Left ventricle myocardium inferior (tissue), 1 donor: ENCODE data around the gene SPOPL. TPM values are rescaled to one million over a fixed set of nuclear protein-coding genes. Genes with fewer than 3 reads are reported as not detected.

ENCODE experiments used
- DNase-seq: peaks from one replicate; pipeline ENCODE4 v3.0.0-alpha.2; 2020
- H3K27ac ChIP-seq: fragments of 200-600 bp; replicated peaks from 2 replicates; pipeline ENCODE4 v1.8.0; 2021
- H3K27me3 ChIP-seq: fragments of 200-600 bp; 2 replicates; pipeline ENCODE4 v1.8.0; 2021; ENCODE audit warnings: low read depth
- H3K36me3 ChIP-seq: fragments of 200-600 bp; 2 replicates; pipeline ENCODE4 v1.8.0; 2021
- H3K4me1 ChIP-seq: fragments of 200-600 bp; 2 replicates; pipeline ENCODE4 v1.8.0; 2021
- H3K4me3 ChIP-seq: fragments of 200-600 bp; 2 replicates; pipeline ENCODE4 v1.8.0; 2021; ENCODE audit warnings: mild to moderate bottlenecking, moderate library complexity
- H3K9me3 ChIP-seq: fragments of 200-600 bp; replicated peaks from 2 replicates; pipeline ENCODE4 v1.8.0; 2021
- intact Hi-C: fragments of 100-400 bp; cut with micrococcal nuclease; formaldehyde crosslinking; loops from one replicate; pipeline ENCODE4 v1.11.0; 2022
- total RNA-seq: library from RNA; stranded (reverse); fragmentation: NEBNext Ultra II Directional; extraction: Animal tissue kit (Norgen Biotek cat#: 25700); gene quantifications from one replicate; pipeline ENCODE4 v1.2.1, GENCODE V29; 2021
- TF ChIP-seq, protein P1 (sequence below): fragments of 200-600 bp; IDR thresholded peaks from 2 replicates; pipeline ENCODE4 v1.8.0; 2021; ENCODE audit warnings: antibody characterized with exemption, mild to moderate bottlenecking, borderline replicate concordance
- donor health status: DM: no; HTN: yes; CAD: no; lungs with severe emphysema.

The SPOPL gene
- total RNA-seq, 1 donor from 2014 or later = 13.5 TPM

DNA sequence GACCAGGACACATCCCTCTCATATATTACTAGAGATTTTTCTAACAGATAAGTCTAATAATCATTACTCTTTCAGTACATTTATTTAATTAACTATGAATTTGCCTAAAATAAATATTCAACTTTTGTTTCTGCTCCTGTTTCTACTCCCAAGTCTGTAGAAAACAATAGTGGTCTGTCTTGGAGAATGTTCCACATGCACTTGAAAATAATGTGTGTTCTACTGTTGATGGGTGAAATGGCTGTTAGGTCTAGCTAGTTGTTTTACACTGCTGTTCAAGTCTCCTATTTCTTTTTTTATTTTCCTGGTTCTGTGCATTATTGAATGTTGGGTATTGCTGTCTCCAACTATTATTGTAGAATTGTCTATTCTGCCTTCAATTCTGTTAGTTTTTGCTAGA lies 47.2 kb downstream of the SPOPL start:
- H3K36me3 ChIP-seq = peaks cover 26% of the 10 kb centered on the region
- DNase-seq = no peak
- no peak overlapping the region for H3K27ac ChIP-seq
- H3K27me3 ChIP-seq = no peaks in the 10 kb centered on the region
- no peak overlapping the region for H3K4me3 ChIP-seq
- intact Hi-C loops = no loop called here
- TF ChIP-seq, protein P1, sequence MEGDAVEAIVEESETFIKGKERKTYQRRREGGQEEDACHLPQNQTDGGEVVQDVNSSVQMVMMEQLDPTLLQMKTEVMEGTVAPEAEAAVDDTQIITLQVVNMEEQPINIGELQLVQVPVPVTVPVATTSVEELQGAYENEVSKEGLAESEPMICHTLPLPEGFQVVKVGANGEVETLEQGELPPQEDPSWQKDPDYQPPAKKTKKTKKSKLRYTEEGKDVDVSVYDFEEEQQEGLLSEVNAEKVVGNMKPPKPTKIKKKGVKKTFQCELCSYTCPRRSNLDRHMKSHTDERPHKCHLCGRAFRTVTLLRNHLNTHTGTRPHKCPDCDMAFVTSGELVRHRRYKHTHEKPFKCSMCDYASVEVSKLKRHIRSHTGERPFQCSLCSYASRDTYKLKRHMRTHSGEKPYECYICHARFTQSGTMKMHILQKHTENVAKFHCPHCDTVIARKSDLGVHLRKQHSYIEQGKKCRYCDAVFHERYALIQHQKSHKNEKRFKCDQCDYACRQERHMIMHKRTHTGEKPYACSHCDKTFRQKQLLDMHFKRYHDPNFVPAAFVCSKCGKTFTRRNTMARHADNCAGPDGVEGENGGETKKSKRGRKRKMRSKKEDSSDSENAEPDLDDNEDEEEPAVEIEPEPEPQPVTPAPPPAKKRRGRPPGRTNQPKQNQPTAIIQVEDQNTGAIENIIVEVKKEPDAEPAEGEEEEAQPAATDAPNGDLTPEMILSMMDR = no peak
- H3K9me3 ChIP-seq = no peaks in the 10 kb centered on the region
- peaks cover 12% of the 10 kb centered on the region for H3K4me1 ChIP-seq

DNA sequence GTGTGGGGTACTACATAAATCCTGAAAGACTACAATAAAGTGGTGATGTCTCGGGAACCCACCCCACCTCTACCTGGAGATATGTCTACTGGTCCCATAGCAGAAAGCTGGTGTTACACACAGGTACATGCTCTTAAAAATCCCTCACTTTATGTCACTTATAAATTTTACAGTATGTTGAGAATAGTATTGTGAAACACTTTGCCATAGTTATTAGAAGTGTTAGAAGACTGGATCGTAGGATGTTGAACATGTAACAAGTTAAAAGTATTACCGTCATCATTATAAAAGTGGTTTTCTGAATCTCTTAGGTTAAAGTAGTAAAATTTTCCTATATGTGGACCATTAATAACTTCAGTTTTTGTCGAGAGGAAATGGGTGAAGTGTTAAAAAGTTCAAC lies 48.6 kb downstream of the SPOPL start:
- peaks cover 30% of the 10 kb centered on the region for H3K36me3 ChIP-seq
- H3K27me3 ChIP-seq = no peaks in the 10 kb centered on the region
- H3K9me3 ChIP-seq = no peaks in the 10 kb centered on the region
- no peak overlapping the region for H3K4me3 ChIP-seq
- no peak for DNase-seq
- TF ChIP-seq, protein P1 = no peak
- intact Hi-C loops = no loop called here
- H3K4me1 ChIP-seq = peaks cover 12% of the 10 kb centered on the region
- H3K27ac ChIP-seq = no peak overlapping the region

DNA sequence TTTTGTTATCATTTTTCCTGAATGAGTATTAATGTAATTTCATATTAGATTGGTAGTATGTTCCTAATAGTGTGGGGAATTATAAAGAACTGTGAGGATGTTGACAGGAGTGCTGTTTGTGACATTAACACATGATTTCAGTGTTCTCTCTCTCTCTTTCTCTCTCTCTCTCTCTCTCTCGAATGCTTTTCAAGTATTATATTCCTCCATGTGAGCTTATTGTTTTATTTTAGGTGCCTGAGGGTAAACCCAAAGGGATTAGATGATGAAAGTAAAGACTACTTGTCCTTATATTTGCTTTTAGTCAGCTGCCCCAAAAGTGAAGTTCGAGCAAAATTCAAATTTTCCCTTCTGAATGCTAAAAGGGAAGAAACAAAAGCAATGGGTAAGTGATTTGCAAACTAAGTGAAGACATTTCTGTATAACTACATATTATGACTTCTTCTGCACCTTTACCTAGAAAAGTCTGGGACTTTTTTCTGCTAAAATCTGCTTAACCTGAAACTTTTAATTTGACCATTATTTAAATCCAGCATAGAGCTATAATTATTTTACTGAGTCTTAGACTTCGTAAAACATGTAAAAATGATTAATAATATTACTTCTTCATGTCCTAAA lies 49.2 kb downstream of the SPOPL start:
- H3K36me3 ChIP-seq = peaks cover 30% of the 10 kb centered on the region
- intact Hi-C loops = no loop called here
- H3K4me3 ChIP-seq = no peak overlapping the region
- no peaks in the 10 kb centered on the region for H3K9me3 ChIP-seq
- TF ChIP-seq, protein P1 = no peak
- DNase-seq = no peak
- H3K4me1 ChIP-seq = peaks cover 12% of the 10 kb centered on the region
- H3K27ac ChIP-seq = no peak overlapping the region
- H3K27me3 ChIP-seq = no peaks in the 10 kb centered on the region

DNA sequence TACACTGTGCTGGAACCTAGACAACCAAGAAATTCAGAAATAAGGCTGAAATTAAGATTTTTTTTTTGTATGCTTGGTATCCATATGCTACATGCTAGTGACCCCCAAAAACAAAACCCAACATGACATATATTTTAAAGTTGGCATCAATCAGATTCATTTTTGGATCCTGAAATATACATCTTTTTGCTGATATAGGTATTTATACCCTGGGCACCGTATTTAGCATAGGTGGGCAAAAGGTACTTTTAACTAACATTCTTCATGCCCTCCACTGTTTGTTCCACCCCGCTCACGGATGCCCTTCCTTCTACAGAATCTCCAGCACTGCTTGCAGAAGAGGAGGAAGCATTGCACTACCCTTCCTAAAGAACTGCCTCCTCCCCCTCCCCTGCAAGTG lies 52.6 kb downstream of the SPOPL start:
- no peaks in the 10 kb centered on the region for H3K9me3 ChIP-seq
- H3K27ac ChIP-seq = no peak overlapping the region
- peaks cover 43% of the 10 kb centered on the region for H3K36me3 ChIP-seq
- intact Hi-C loops = no loop called here
- no peaks in the 10 kb centered on the region for H3K4me1 ChIP-seq
- TF ChIP-seq, protein P1 = no peak
- H3K4me3 ChIP-seq = no peak overlapping the region
- DNase-seq = no peak
- no peaks in the 10 kb centered on the region for H3K27me3 ChIP-seq

DNA sequence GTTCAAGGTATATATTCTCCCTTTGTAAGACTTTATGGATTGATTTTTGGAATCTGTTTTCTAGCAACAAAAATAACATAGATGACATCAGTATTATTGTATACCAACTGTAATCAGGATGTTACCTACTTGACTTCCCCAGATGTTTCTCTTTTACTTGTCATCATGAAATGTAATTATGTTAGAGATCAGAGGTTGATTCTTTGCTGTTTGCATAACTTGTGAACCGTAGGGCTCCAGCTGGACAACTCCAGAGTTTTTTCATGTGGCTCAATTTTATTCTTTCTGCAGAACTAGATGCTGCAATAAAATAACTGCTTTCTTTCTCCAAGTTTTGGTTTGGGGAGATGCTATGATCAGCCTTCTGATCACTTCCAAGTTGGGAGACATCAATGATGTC lies 58.1 kb downstream of the SPOPL start:
- Histone ChIP-seq H3K4me1 (peaks cover under 1% of the 10 kb centered on the region), H3K27me3 (no peaks in the 10 kb centered on the region), H3K4me3 (no peak overlapping the region), H3K27ac (no peak overlapping the region), H3K9me3 (no peaks in the 10 kb centered on the region), H3K36me3 (peaks cover 48% of the 10 kb centered on the region)
- DNase-seq = no peak
- intact Hi-C loops = no loop called here
- TF ChIP-seq, protein P1 = no peak
